ENCODE measurements around the gene CCDC3. TPM values are rescaled to one million over a fixed set of nuclear protein-coding genes. Genes with fewer than 3 reads are reported as not detected.

The CCDC3 gene
- total and polyA plus RNA-seq, 2 of the 4 experiments (the other 2 are of a cell fraction): 0.29 to 0.36 TPM

GRCh38 chr10:12941966-12942365 is 59.5 kb downstream of the CCDC3 start:
- no peaks in the 10 kb centered on the region for H3K27me3 ChIP-seq (ENCODE audit: control insufficient read depth, insufficient read depth, low read length)
- no peak overlapping the region for H4K5ac ChIP-seq (ENCODE audit: low read depth, low read length)
- no peak overlapping the region for H3K4me3 ChIP-seq (ENCODE audit: insufficient read depth, low read depth, low read length)
- BruUV-seq (replicated peaks): no TSS peak
- H2BK5ac ChIP-seq (ENCODE audit: low read depth, low read length, poor library complexity, severe bottlenecking): no peak overlapping the region
- H3K9me3 ChIP-seq (ENCODE audit: control insufficient read depth, insufficient read depth, low read length): no peaks in the 10 kb centered on the region; the same call in 1 of the 2 replicates
- DNase-seq (no peak), ATAC-seq (ENCODE audit: low read depth) (peak; percentile 48; the same call in 1 of the 2 replicates)
- no peak overlapping the region for H4K8ac ChIP-seq (ENCODE audit: low read depth in 2 of 2, low read length in 2 of 2)
- no peak overlapping the region for H3K9ac ChIP-seq (ENCODE audit: low read depth, low read length)
- H4K91ac ChIP-seq (ENCODE audit: insufficient read depth, low read depth, low read length): no peak overlapping the region
- H2AK9ac ChIP-seq (replicated peaks; ENCODE audit: low read depth, low read length, poor library complexity): no peak overlapping the region
- H3K56ac ChIP-seq (ENCODE audit: extremely low read depth, insufficient read depth, low read length): no peak overlapping the region
- no peak overlapping the region for H2AFZ ChIP-seq (replicated peaks; ENCODE audit: low read length, poor library complexity)
- no peak overlapping the region for H3K27ac ChIP-seq (ENCODE audit: insufficient read depth, low read length)
- H3K18ac ChIP-seq (ENCODE audit: low read depth, low read length): no peak overlapping the region
- POLR2A ChIA-PET (ENCODE audit: unreplicated experiment): no interaction called here
- H3K36me3 ChIP-seq (ENCODE audit: control insufficient read depth, insufficient read depth, low read length): no peaks in the 10 kb centered on the region
- dilution Hi-C loops (cut with HindIII; ENCODE audit: low sequenced_read_pairs, unreplicated experiment): no loop called here
- H3K9me1 ChIP-seq (ENCODE audit: insufficient read depth, low read length): no peaks in the 10 kb centered on the region
- no peaks in the 10 kb centered on the region for H3K79me1 ChIP-seq (ENCODE audit: low read depth in 1 of 2, low read length in 2 of 2)
- H4K20me1 ChIP-seq (ENCODE audit: insufficient read depth, low read length): no peaks in the 10 kb centered on the region
- H2BK120ac ChIP-seq (ENCODE audit: low read depth, low read length): no peak overlapping the region
- in situ Hi-C loops (cut with MboI; ENCODE audit: low sequenced_read_pairs): no loop called here
- no peak for TF ChIP-seq RFX5 (IDR thresholded peaks at IDR 0.05; ENCODE audit: low read depth, low read length)
- no peak for TF ChIP-seq SMC3 (IDR thresholded peaks at IDR 0.05; ENCODE audit: low read depth, low read length)
- TF ChIP-seq RCOR1 (IDR thresholded peaks at IDR 0.05; ENCODE audit: insufficient replicate concordance, low read length): no peak
- no peak for TF ChIP-seq MXI1 (IDR thresholded peaks at IDR 0.05; ENCODE audit: borderline replicate concordance, low read depth, low read length)
- TF ChIP-seq FOS (IDR thresholded peaks at IDR 0.05; ENCODE audit: low read depth, low read length): no peak
- TF ChIP-seq BHLHE40 (IDR thresholded peaks at IDR 0.05; ENCODE audit: low read depth, low read length): no peak
- no peak for TF ChIP-seq CHD1 (IDR thresholded peaks at IDR 0.05; ENCODE audit: low read depth, low read length)
- no peak for TF ChIP-seq MAZ (IDR thresholded peaks at IDR 0.05; ENCODE audit: borderline replicate concordance, low read depth, low read length)
- TF ChIP-seq USF2 (IDR thresholded peaks at IDR 0.05; ENCODE audit: low read depth, low read length): no peak
- TF ChIP-seq, protein P1, sequence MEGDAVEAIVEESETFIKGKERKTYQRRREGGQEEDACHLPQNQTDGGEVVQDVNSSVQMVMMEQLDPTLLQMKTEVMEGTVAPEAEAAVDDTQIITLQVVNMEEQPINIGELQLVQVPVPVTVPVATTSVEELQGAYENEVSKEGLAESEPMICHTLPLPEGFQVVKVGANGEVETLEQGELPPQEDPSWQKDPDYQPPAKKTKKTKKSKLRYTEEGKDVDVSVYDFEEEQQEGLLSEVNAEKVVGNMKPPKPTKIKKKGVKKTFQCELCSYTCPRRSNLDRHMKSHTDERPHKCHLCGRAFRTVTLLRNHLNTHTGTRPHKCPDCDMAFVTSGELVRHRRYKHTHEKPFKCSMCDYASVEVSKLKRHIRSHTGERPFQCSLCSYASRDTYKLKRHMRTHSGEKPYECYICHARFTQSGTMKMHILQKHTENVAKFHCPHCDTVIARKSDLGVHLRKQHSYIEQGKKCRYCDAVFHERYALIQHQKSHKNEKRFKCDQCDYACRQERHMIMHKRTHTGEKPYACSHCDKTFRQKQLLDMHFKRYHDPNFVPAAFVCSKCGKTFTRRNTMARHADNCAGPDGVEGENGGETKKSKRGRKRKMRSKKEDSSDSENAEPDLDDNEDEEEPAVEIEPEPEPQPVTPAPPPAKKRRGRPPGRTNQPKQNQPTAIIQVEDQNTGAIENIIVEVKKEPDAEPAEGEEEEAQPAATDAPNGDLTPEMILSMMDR (conservative IDR thresholded peaks at IDR 0.05; ENCODE audit: low read depth, low read length): no peak
- no peak for TF ChIP-seq CEBPB (IDR thresholded peaks at IDR 0.05; ENCODE audit: low read depth, low read length)
- no peak for TF ChIP-seq POLR2A (IDR thresholded peaks at IDR 0.05; ENCODE audit: low read depth, low read length)
- no peak for TF ChIP-seq ELK1 (IDR thresholded peaks at IDR 0.05; ENCODE audit: borderline replicate concordance, low read depth, low read length)
- no peak for TF ChIP-seq RAD21 (IDR thresholded peaks at IDR 0.05; ENCODE audit: low read length)
- no peak for TF ChIP-seq MAFK (IDR thresholded peaks at IDR 0.05; ENCODE audit: low read depth, low read length)
- no peak for TF ChIP-seq NFE2L2 (IDR thresholded peaks at IDR 0.05; ENCODE audit: low read depth, low read length)
- WGBS, 2 experiments (ENCODE audit: extremely low coverage in 2 of 2, insufficient read length in 1 of 2): no CpG with 5 or more reads among the region's 1 CpG
- intact Hi-C loops (cut with micrococcal nuclease): no loop called here
- H3K14ac ChIP-seq (replicated peaks; ENCODE audit: low read depth, low read length): no peak overlapping the region
- H3K4me2 ChIP-seq (ENCODE audit: low read depth, low read length): no peak overlapping the region
- H3K4ac ChIP-seq (ENCODE audit: low read depth, low read length): no peak overlapping the region
- peaks cover 3% of the 10 kb centered on the region; the same call in 1 of the 2 replicates for H3K4me1 ChIP-seq (ENCODE audit: control insufficient read depth, insufficient read depth, low read length)
- H2BK15ac ChIP-seq (ENCODE audit: low read depth, low read length): no peak overlapping the region
- H3K23ac ChIP-seq (ENCODE audit: low read depth, low read length): no peak overlapping the region
- H2BK20ac ChIP-seq (ENCODE audit: low read depth, low read length): no peak overlapping the region
- no peak overlapping the region for H2AK5ac ChIP-seq (ENCODE audit: low read depth, low read length)
- CTCF ChIA-PET: interaction anchor here (1.3 kb wide), 1 partner anchor 8 kb away, joined by 3 read pairs; no protein-coding TSS in a partner anchor
